Measurements from ENCODE around the gene NRG3.

NRG3 gene

DNA sequence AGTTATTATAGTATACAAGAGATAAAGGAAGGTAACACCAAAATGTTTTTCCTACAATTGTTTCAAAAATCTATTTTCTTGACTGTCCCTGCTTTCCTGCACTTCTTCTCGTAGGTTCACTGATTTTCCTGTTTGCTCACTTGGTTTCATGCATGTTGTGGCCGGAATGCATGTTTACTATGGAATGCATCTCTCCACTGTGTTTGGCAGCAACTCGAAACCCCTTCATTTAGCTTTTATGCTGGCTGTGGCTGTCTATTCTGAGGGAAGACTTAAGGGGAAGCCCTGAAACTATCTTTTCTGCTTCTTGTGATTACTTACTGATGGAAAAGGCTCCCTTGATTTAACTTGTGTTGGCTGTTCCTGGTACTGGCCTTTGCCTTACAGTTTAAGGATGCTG lies 120.3 kb downstream of the NRG3 start:
- TF ChIP-seq, protein P1, sequence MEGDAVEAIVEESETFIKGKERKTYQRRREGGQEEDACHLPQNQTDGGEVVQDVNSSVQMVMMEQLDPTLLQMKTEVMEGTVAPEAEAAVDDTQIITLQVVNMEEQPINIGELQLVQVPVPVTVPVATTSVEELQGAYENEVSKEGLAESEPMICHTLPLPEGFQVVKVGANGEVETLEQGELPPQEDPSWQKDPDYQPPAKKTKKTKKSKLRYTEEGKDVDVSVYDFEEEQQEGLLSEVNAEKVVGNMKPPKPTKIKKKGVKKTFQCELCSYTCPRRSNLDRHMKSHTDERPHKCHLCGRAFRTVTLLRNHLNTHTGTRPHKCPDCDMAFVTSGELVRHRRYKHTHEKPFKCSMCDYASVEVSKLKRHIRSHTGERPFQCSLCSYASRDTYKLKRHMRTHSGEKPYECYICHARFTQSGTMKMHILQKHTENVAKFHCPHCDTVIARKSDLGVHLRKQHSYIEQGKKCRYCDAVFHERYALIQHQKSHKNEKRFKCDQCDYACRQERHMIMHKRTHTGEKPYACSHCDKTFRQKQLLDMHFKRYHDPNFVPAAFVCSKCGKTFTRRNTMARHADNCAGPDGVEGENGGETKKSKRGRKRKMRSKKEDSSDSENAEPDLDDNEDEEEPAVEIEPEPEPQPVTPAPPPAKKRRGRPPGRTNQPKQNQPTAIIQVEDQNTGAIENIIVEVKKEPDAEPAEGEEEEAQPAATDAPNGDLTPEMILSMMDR (IDR thresholded peaks at IDR 0.05; ENCODE audit: insufficient read depth, low read length, poor library complexity, severe bottlenecking): no peak
- DNase-seq (ENCODE audit: extremely low read depth, insufficient read length): no peak
- Histone ChIP-seq H3K36me3 (ENCODE audit: control insufficient read depth, insufficient read depth, low read length) (no peaks in the 10 kb centered on the region), H3K4me3 (replicated peaks; ENCODE audit: low read depth, low read length) (no peak overlapping the region), H3K27me3 (replicated peaks; ENCODE audit: control insufficient read depth, insufficient read depth, low read length) (no peaks in the 10 kb centered on the region)

DNA sequence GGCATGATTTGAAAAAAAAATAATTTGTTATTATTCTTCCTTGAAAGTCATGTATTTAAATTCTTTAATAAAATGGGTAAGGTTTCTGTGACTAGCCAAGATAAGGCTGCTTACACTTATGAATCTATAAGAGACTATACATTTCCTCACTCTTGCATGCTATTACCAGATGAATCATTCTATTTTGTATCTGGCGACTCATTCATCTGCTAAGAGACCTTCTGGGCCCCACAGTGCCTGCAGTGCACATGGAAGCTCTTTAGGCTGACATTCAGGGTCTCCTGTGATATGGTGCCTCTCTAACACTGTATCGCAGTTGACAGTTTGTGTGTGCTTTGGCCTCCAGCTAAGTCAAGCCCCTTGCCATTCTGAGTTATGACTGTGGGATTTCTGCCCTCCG lies 121.9 kb downstream of the NRG3 start:
- Histone ChIP-seq H3K27me3 (replicated peaks; ENCODE audit: control insufficient read depth, insufficient read depth, low read length) (no peaks in the 10 kb centered on the region), H3K4me3 (replicated peaks; ENCODE audit: low read depth, low read length) (no peak overlapping the region), H3K36me3 (ENCODE audit: control insufficient read depth, insufficient read depth, low read length) (no peaks in the 10 kb centered on the region)
- TF ChIP-seq, protein P1 (IDR thresholded peaks at IDR 0.05; ENCODE audit: insufficient read depth, low read length, poor library complexity, severe bottlenecking): no peak
- DNase-seq (ENCODE audit: extremely low read depth, insufficient read length): no peak

DNA sequence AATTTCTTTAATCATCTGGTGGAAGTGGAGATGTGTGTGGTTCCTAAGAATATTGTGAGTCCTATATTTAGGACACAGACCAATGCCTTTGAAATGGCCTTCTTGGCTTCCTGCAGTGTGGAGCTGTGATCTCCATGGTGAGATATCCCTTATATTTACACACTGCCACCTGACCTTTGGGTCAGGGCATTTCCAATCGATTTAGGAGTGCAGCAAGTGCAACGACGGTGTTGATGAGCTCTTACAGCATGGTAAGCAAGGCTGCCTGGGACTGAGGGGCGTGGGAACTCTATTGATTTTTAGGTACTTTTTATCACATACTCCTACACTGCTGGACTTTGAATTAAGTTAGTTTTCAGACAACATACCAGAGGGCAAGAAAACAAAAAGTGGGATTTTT lies 146.0 kb downstream of the NRG3 start:
- Histone ChIP-seq H3K4me3 (replicated peaks; ENCODE audit: low read depth, low read length) (no peak overlapping the region), H3K36me3 (ENCODE audit: control insufficient read depth, insufficient read depth, low read length) (no peaks in the 10 kb centered on the region), H3K27me3 (replicated peaks; ENCODE audit: control insufficient read depth, insufficient read depth, low read length) (no peaks in the 10 kb centered on the region)
- no peak for DNase-seq (ENCODE audit: extremely low read depth, insufficient read length)
- TF ChIP-seq, protein P1 (IDR thresholded peaks at IDR 0.05; ENCODE audit: insufficient read depth, low read length, poor library complexity, severe bottlenecking): no peak

DNA sequence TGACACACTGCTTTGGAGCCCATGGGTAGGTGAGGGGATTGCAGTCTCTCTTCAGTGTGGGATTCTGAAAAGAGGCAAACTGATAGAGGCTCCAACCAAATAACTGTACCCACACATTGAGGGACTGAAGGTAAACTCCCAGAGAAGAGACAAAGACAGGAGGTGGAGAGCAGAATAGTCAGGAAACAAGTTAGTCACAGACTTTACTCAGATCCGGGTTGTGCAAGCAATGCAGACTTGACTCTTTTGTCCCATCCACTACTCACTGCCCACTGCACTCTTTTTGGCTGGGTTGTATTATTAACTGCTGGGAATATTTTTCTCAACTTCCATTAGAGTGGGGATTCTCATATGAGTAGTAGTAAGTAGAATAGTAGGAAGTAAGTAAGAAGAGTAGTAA lies 152.7 kb downstream of the NRG3 start:
- no peak for DNase-seq (ENCODE audit: extremely low read depth, insufficient read length)
- TF ChIP-seq, protein P1 (IDR thresholded peaks at IDR 0.05; ENCODE audit: insufficient read depth, low read length, poor library complexity, severe bottlenecking): no peak

DNA sequence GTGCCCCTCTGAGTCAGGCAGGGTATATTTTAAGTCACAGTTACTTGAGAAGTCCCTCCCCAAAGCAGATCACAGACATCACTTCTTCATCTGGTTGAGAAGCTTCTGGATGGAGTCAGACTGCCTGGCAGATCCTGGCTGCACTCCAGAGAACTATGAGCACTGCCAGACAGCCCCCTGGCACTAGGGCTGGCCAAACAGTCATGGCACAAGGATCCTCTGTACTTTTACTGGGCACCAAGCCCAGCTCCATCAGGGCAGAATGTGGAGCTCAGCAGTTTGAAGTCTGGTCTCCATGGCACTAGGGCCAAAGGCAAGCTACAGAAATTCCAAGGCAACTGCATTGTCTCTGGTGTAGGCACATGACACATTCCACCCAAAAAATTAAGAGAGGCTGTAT lies 162.1 kb downstream of the NRG3 start:
- Histone ChIP-seq H3K27me3 (replicated peaks; ENCODE audit: control insufficient read depth, insufficient read depth, low read length) (no peaks in the 10 kb centered on the region), H3K36me3 (ENCODE audit: control insufficient read depth, insufficient read depth, low read length) (no peaks in the 10 kb centered on the region), H3K4me3 (replicated peaks; ENCODE audit: low read depth, low read length) (no peak overlapping the region)
- no peak for DNase-seq (ENCODE audit: extremely low read depth, insufficient read length)
- TF ChIP-seq, protein P1 (IDR thresholded peaks at IDR 0.05; ENCODE audit: insufficient read depth, low read length, poor library complexity, severe bottlenecking): no peak

More for the DNA sequence above, 152.7 kb downstream of the NRG3 start:
- no peak overlapping the region for H3K4me3 ChIP-seq (replicated peaks; ENCODE audit: low read depth, low read length)
- no peaks in the 10 kb centered on the region for H3K27me3 ChIP-seq (replicated peaks; ENCODE audit: control insufficient read depth, insufficient read depth, low read length)
- no peaks in the 10 kb centered on the region for H3K36me3 ChIP-seq (ENCODE audit: control insufficient read depth, insufficient read depth, low read length)

DNA sequence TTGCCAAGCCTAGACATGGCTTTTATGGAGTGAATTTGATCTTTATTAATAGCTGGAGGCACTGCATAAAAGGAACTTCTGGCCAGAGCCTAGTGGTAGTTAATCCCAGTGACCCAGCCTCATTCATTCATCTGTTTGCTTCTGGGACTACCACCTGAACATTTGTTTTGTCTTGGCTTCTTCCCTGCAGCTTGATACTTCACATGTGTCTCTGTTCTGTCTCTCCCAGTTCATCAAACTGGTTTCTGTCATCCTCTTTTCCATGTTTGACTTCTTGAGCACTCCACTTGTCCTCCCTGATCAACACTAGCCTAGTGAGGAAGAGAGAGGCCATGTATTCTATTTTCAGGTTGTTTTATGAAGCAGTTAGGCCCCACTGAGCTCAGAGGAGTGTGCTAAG lies 163.6 kb downstream of the NRG3 start:
- Histone ChIP-seq H3K36me3 (ENCODE audit: control insufficient read depth, insufficient read depth, low read length) (no peaks in the 10 kb centered on the region), H3K27me3 (replicated peaks; ENCODE audit: control insufficient read depth, insufficient read depth, low read length) (no peaks in the 10 kb centered on the region), H3K4me3 (replicated peaks; ENCODE audit: low read depth, low read length) (no peak overlapping the region)
- TF ChIP-seq, protein P1 (IDR thresholded peaks at IDR 0.05; ENCODE audit: insufficient read depth, low read length, poor library complexity, severe bottlenecking): no peak
- DNase-seq (ENCODE audit: extremely low read depth, insufficient read length): no peak
